ENCODE results near the gene RUBCN.
"Not testable (repeated sequence)": the region's sequence is repeated elsewhere in the genome, so short reads cannot be mapped to it uniquely, and the experiment has no call there.

Gene RUBCN

DNA sequence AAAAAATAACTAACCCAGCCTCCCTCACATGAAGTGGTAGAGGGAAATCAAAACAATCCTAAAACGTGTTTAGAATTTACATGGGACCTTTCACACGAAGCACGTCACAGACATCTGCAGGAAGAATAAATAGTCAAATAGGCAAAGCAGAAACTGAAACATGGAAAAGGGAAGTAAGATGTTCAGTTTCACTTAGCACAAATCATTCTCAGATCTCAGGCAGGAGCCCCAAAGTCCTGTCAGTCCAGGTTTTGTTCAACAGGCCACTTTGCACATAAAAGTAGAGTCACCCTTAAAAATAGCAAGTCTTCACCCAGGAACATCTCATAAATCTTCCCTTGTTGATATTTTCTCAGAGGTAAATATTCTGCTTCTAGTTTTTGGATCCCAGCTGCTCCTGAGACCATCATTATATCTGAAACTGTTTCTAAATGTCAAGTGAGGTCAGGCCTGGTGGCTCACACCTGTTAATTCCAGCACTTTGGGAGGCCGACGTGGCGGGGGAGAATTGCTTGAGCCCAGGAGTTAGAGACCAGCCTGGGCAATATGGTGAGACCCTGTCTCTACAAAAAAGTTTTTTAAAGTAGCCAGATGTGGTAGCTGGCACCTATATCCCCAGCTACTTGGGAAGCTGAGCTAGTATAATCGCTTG, 1.9 kb downstream of the RUBCN start:
- WGBS (ENCODE audit: extremely low coverage, insufficient coverage, insufficient read length) = no CpG with 5 or more reads among the region's 7 CpGs

GRCh38 chr3:197733042-197733441, 3.7 kb downstream of the RUBCN start:
- Histone ChIP-seq H2AFZ (ENCODE audit: insufficient read depth, low read length, poor library complexity) (no peak overlapping the region), H3K36me3 (ENCODE audit: control insufficient read depth in 1 of 2, insufficient read depth in 2 of 2, low read length in 2 of 2) (no peaks in the 10 kb centered on the region), H3K4ac (ENCODE audit: low read depth, low read length) (no peak overlapping the region), H3K27ac (ENCODE audit: low read depth, low read length) (no peak overlapping the region), H3K4me3 (ENCODE audit: low read depth, low read length) (no peak overlapping the region), H3K23ac (ENCODE audit: low read length) (no peak overlapping the region), H4K8ac (ENCODE audit: low read depth, low read length) (no peak overlapping the region), H3K18ac (ENCODE audit: low read length) (no peak overlapping the region), H2AK5ac (ENCODE audit: low read length) (no peak overlapping the region), H3K79me1 (ENCODE audit: low read length) (peaks cover 5% of the 10 kb centered on the region), H2BK120ac (ENCODE audit: insufficient read depth, low read length, poor library complexity) (no peak overlapping the region), H3K27me3 (ENCODE audit: insufficient read depth, low read length) (no peaks in the 10 kb centered on the region), H2BK5ac (ENCODE audit: low read depth, low read length, poor library complexity) (no peak overlapping the region), H3K14ac (ENCODE audit: low read length) (no peak overlapping the region), H3K4me1 (ENCODE audit: control insufficient read depth in 1 of 2, insufficient read depth in 2 of 2, low read length in 2 of 2) (peaks cover 2 to 4% of the 10 kb centered on the region in 2 experiments), H4K91ac (ENCODE audit: low read depth, low read length) (no peak overlapping the region), H3K4me2 (ENCODE audit: low read length) (no peak overlapping the region), H3K79me2 (ENCODE audit: control insufficient read depth, insufficient read depth, low read length, poor library complexity) (no peaks in the 10 kb centered on the region), H3K9me3 (ENCODE audit: insufficient read depth, low read depth, low read length) (no peaks in the 10 kb centered on the region), H4K12ac (ENCODE audit: low read depth, low read length) (no peak overlapping the region), H2BK12ac (ENCODE audit: low read length) (no peak overlapping the region), H3K9ac (ENCODE audit: low read length) (no peak overlapping the region)
- no peak for DNase-seq
- no CpG with 5 or more reads among the region's 4 CpGs for WGBS (ENCODE audit: extremely low coverage, insufficient coverage, insufficient read length)

More for the DNA sequence above, 1.9 kb downstream of the RUBCN start:
- H3K9me3 ChIP-seq (ENCODE audit: insufficient read depth, low read depth, low read length) = no peaks in the 10 kb centered on the region
- no peak overlapping the region for H2AK5ac ChIP-seq (ENCODE audit: low read length)
- H3K36me3 ChIP-seq (ENCODE audit: control insufficient read depth in 1 of 2, insufficient read depth in 2 of 2, low read length in 2 of 2) = no peaks in the 10 kb centered on the region
- no peak overlapping the region for H4K8ac ChIP-seq (ENCODE audit: low read depth, low read length)
- H2BK120ac ChIP-seq (ENCODE audit: insufficient read depth, low read length, poor library complexity) = no peak overlapping the region
- H3K79me1 ChIP-seq (ENCODE audit: low read length) = peaks cover 5% of the 10 kb centered on the region
- no peak overlapping the region for H3K27ac ChIP-seq (ENCODE audit: low read depth, low read length)
- no peaks in the 10 kb centered on the region for H3K27me3 ChIP-seq (ENCODE audit: insufficient read depth, low read length)
- H3K23ac ChIP-seq (ENCODE audit: low read length) = no peak overlapping the region
- H3K4me1 ChIP-seq (ENCODE audit: control insufficient read depth in 1 of 2, insufficient read depth in 2 of 2, low read length in 2 of 2) = peaks cover 2 to 4% of the 10 kb centered on the region in 2 experiments
- H3K9ac ChIP-seq (ENCODE audit: low read length) = no peak overlapping the region
- no peak overlapping the region for H3K4ac ChIP-seq (ENCODE audit: low read depth, low read length)
- H3K79me2 ChIP-seq (ENCODE audit: control insufficient read depth, insufficient read depth, low read length, poor library complexity) = no peaks in the 10 kb centered on the region
- H4K91ac ChIP-seq (ENCODE audit: low read depth, low read length) = no peak overlapping the region
- no peak overlapping the region for H3K4me3 ChIP-seq (ENCODE audit: low read depth, low read length)
- H3K4me2 ChIP-seq (ENCODE audit: low read length) = no peak overlapping the region
- no peak overlapping the region for H3K14ac ChIP-seq (ENCODE audit: low read length)
- no peak overlapping the region for H2AFZ ChIP-seq (ENCODE audit: insufficient read depth, low read length, poor library complexity)
- no peak overlapping the region for H3K18ac ChIP-seq (ENCODE audit: low read length)
- no peak overlapping the region for H2BK12ac ChIP-seq (ENCODE audit: low read length)
- H4K12ac ChIP-seq (ENCODE audit: low read depth, low read length) = no peak overlapping the region
- DNase-seq = no peak
- H2BK5ac ChIP-seq (ENCODE audit: low read depth, low read length, poor library complexity) = no peak overlapping the region

- H3K79me1 ChIP-seq (ENCODE audit: low read length) = not testable (repeated sequence)
- WGBS (ENCODE audit: extremely low coverage, insufficient coverage, insufficient read length) = no CpG with 5 or more reads among the region's 27 CpGs
These were observed 5.2 kb downstream of the RUBCN start for GRCh38 chr3:197731483-197731882.

GRCh38 chr3:197730770-197731169, 5.9 kb downstream of the RUBCN start:
- not testable (repeated sequence) for H4K8ac ChIP-seq (ENCODE audit: low read depth, low read length); H2BK12ac ChIP-seq (ENCODE audit: low read length); H2AFZ ChIP-seq (ENCODE audit: insufficient read depth, low read length, poor library complexity); H3K4ac ChIP-seq (ENCODE audit: low read depth, low read length); H3K27ac ChIP-seq (ENCODE audit: low read depth, low read length); H3K23ac ChIP-seq (ENCODE audit: low read length); H3K4me1 ChIP-seq (ENCODE audit: control insufficient read depth in 1 of 2, insufficient read depth in 2 of 2, low read length in 2 of 2); H4K12ac ChIP-seq (ENCODE audit: low read depth, low read length); H3K4me2 ChIP-seq (ENCODE audit: low read length); H3K9me3 ChIP-seq (ENCODE audit: insufficient read depth, low read depth, low read length); H3K36me3 ChIP-seq (ENCODE audit: control insufficient read depth in 1 of 2, insufficient read depth in 2 of 2, low read length in 2 of 2); H2BK5ac ChIP-seq (ENCODE audit: low read depth, low read length, poor library complexity); H3K9ac ChIP-seq (ENCODE audit: low read length); H2AK5ac ChIP-seq (ENCODE audit: low read length); H4K91ac ChIP-seq (ENCODE audit: low read depth, low read length); H3K14ac ChIP-seq (ENCODE audit: low read length); H2BK120ac ChIP-seq (ENCODE audit: insufficient read depth, low read length, poor library complexity); H3K79me1 ChIP-seq (ENCODE audit: low read length); H3K4me3 ChIP-seq (ENCODE audit: low read depth, low read length); H3K79me2 ChIP-seq (ENCODE audit: control insufficient read depth, insufficient read depth, low read length, poor library complexity); H3K27me3 ChIP-seq (ENCODE audit: insufficient read depth, low read length); DNase-seq; H3K18ac ChIP-seq (ENCODE audit: low read length)
- no CpG with 5 or more reads among the region's 5 CpGs for WGBS (ENCODE audit: extremely low coverage, insufficient coverage, insufficient read length)

More at GRCh38 chr3:197731483-197731882, 5.2 kb downstream of the RUBCN start:
- DNase-seq; H3K4me3 ChIP-seq (ENCODE audit: low read depth, low read length); H2BK5ac ChIP-seq (ENCODE audit: low read depth, low read length, poor library complexity); H3K27me3 ChIP-seq (ENCODE audit: insufficient read depth, low read length); H3K9me3 ChIP-seq (ENCODE audit: insufficient read depth, low read depth, low read length); H3K14ac ChIP-seq (ENCODE audit: low read length); H3K18ac ChIP-seq (ENCODE audit: low read length); H2AFZ ChIP-seq (ENCODE audit: insufficient read depth, low read length, poor library complexity); H3K23ac ChIP-seq (ENCODE audit: low read length); H2BK12ac ChIP-seq (ENCODE audit: low read length); H3K4me1 ChIP-seq (ENCODE audit: control insufficient read depth in 1 of 2, insufficient read depth in 2 of 2, low read length in 2 of 2); H3K4me2 ChIP-seq (ENCODE audit: low read length); H3K27ac ChIP-seq (ENCODE audit: low read depth, low read length); H3K36me3 ChIP-seq (ENCODE audit: control insufficient read depth in 1 of 2, insufficient read depth in 2 of 2, low read length in 2 of 2); H2AK5ac ChIP-seq (ENCODE audit: low read length); H4K91ac ChIP-seq (ENCODE audit: low read depth, low read length); H3K4ac ChIP-seq (ENCODE audit: low read depth, low read length); H4K8ac ChIP-seq (ENCODE audit: low read depth, low read length); H3K9ac ChIP-seq (ENCODE audit: low read length); H3K79me2 ChIP-seq (ENCODE audit: control insufficient read depth, insufficient read depth, low read length, poor library complexity); H2BK120ac ChIP-seq (ENCODE audit: insufficient read depth, low read length, poor library complexity); H4K12ac ChIP-seq (ENCODE audit: low read depth, low read length): not testable (repeated sequence)
